HT-29 (cell line): ENCODE results near the gene SCUBE1. TPM values are rescaled to one million over a fixed set of nuclear protein-coding genes. Genes with fewer than 3 reads are reported as not detected.

Experiments used
- DNase-seq: peaks from one replicate; pipeline ENCODE4 v3.0.0-alpha.2; 2015; ENCODE audit warnings: low spot score
- total RNA-seq: library from RNA; depleted of rRNA; stranded (reverse); fragments of >200 nt; shearing (Covaris generic); gene quantifications from 2 replicates; pipeline ENCODE4 v1.2.3, GENCODE V29; 2014

The SCUBE1 gene
- total RNA-seq, 1 experiment from 2014 or later, result 0.03 TPM

GRCh38 chr22:43218786-43219185 lies 124.4 kb downstream of the SCUBE1 start:
- DNase-seq, result no peak

GRCh38 chr22:43217285-43218030 lies 125.7 kb downstream of the SCUBE1 start:
- DNase-seq, result no peak

- no peak for DNase-seq
Measured at GRCh38 chr22:43216738-43217137, 126.4 kb downstream of the SCUBE1 start.

- DNase-seq, result no peak
Measured at GRCh38 chr22:43213962-43214361, 129.2 kb downstream of the SCUBE1 start.

- peak; percentile 12 for DNase-seq
Measured at GRCh38 chr22:43213051-43213450, 130.1 kb downstream of the SCUBE1 start.

GRCh38 chr22:43212434-43212952 lies 130.7 kb downstream of the SCUBE1 start:
- no peak for DNase-seq

GRCh38 chr22:43211941-43212433 lies 131.2 kb downstream of the SCUBE1 start:
- no peak for DNase-seq

GRCh38 chr22:43210631-43211515 lies 132.3 kb downstream of the SCUBE1 start:
- DNase-seq, result no peak

GRCh38 chr22:43209971-43210370 lies 133.2 kb downstream of the SCUBE1 start:
- no peak for DNase-seq

- no peak for DNase-seq
Measured at GRCh38 chr22:43209523-43209890, 133.7 kb downstream of the SCUBE1 start.

GRCh38 chr22:43208703-43209522 lies 134.3 kb downstream of the SCUBE1 start:
- no peak for DNase-seq

GRCh38 chr22:43207849-43208702 lies 135.1 kb downstream of the SCUBE1 start:
- no peak for DNase-seq

GRCh38 chr22:43207386-43207785 lies 135.8 kb downstream of the SCUBE1 start:
- DNase-seq, result no peak

GRCh38 chr22:43206509-43207161 lies 136.5 kb downstream of the SCUBE1 start:
- DNase-seq, result no peak

- no peak for DNase-seq
Measured at GRCh38 chr22:43205748-43206508, 137.2 kb downstream of the SCUBE1 start.

GRCh38 chr22:43205261-43205691 lies 137.9 kb downstream of the SCUBE1 start:
- no peak for DNase-seq

GRCh38 chr22:43203471-43203981 lies 139.6 kb downstream of the SCUBE1 start:
- no peak for DNase-seq

- DNase-seq, result no peak
Measured at GRCh38 chr22:43202756-43203410, 140.3 kb downstream of the SCUBE1 start.
